Ishikawa (cell line): ENCODE data around the gene SMCO4.

Source experiments
- CREB1 ChIP-seq: IDR thresholded peaks from 2 replicates; pipeline ENCODE4 v1.6.1; 2012; ENCODE audit warnings: low read depth
- EP300 ChIP-seq: IDR thresholded peaks from 2 replicates; pipeline ENCODE4 v1.6.1; 2012; ENCODE audit warnings: borderline replicate concordance
- FOXM1 ChIP-seq: IDR thresholded peaks from 2 replicates; pipeline ENCODE4 v1.6.1; 2012; ENCODE audit warnings: low read depth, borderline replicate concordance
- TAF1 ChIP-seq: IDR thresholded peaks from 2 replicates; pipeline ENCODE4 v1.6.1; 2012; ENCODE audit warnings: low read depth, mild to moderate bottlenecking
- TCF12 ChIP-seq: IDR thresholded peaks from 2 replicates; pipeline ENCODE4 v1.6.1; 2012; ENCODE audit warnings: low read depth
- YY1 ChIP-seq: IDR thresholded peaks from 2 replicates; pipeline ENCODE4 v1.6.1; 2012; ENCODE audit warnings: low read depth
- TF ChIP-seq, protein P1 (sequence below): IDR thresholded peaks from 2 replicates; pipeline ENCODE4 v1.6.1; 2012
- TF ChIP-seq, protein P2 (sequence below): IDR thresholded peaks from 2 replicates; pipeline ENCODE4 v1.6.1; 2012

DNA sequence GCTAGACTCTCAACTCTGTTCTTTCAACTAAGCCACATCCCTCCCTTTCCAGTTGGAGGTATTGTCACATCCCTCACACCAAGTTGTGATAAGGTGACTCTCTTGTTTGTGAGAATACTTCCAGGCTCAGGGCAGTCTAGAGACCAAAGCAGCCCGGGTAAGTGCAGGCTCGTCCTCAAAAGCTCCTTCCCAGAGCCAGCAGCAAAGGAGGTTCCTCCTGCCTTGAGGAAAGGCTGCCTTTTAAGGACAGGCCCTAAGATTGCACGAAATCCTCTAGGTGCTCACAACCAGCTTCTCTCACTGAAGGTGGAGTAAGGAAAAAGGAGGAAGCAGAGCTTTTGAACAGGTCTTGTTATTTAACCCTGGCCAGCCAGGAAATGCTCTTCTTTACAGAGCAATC lies 53.4 kb downstream of the SMCO4 start:
- no peak for TF ChIP-seq YY1
- no peak for TF ChIP-seq FOXM1
- TF ChIP-seq, protein P1, sequence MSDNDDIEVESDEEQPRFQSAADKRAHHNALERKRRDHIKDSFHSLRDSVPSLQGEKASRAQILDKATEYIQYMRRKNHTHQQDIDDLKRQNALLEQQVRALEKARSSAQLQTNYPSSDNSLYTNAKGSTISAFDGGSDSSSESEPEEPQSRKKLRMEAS, result no peak
- TF ChIP-seq TCF12, result no peak
- no peak for TF ChIP-seq CREB1
- TF ChIP-seq, protein P2, sequence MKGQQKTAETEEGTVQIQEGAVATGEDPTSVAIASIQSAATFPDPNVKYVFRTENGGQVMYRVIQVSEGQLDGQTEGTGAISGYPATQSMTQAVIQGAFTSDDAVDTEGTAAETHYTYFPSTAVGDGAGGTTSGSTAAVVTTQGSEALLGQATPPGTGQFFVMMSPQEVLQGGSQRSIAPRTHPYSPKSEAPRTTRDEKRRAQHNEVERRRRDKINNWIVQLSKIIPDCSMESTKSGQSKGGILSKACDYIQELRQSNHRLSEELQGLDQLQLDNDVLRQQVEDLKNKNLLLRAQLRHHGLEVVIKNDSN, result no peak
- no peak for TF ChIP-seq EP300
- no peak for TF ChIP-seq TAF1
